Measurements from ENCODE around the gene PTTG1IP.

PTTG1IP gene

DNA sequence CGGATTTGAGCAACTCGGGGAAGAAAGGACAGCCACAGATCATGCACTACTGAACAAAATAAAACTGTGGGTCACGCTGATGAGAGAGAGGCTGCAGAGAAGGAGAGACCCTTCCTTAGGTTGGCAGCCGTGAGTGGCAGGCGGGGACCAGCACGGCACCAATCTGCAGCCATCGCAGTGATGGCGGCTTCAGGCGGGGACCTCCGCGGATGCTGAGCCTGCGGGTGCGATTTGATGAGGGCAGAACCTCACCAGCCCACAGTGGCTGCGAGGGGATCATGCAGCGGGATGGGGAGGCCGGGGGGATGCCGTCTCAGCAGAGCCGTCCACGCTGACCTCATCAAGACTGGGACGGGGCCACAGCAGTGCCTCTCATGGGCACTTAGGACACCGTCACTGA lies 35.4 kb upstream of the PTTG1IP start:
- ChIA-PET CTCF (interaction anchor here (2.1 to 4.7 kb wide), 2 partner anchors 10 to 23 kb away, joined by 10 to 24 read pairs; no protein-coding TSS in a partner anchor), POLR2A (no interaction called here)
- WGBS (ENCODE audit: insufficient coverage) = 92% methylated on average over 20 of the region's 21 CpGs
- Histone ChIP-seq H3K27me3 (replicated peaks in 2 of 5; ENCODE audit: control insufficient read depth in 4 of 5, insufficient read depth in 5 of 5, low read length in 4 of 5) (no peaks in the 10 kb centered on the region), H3K36me3 (ENCODE audit: control insufficient read depth in 4 of 4, insufficient read depth in 4 of 4, low read length in 3 of 4) (peaks cover 3 to 37% (median 9%) of the 10 kb centered on the region in 4 experiments), H3K4me3 (ENCODE audit: control insufficient read depth in 1 of 7, extremely low read depth in 1 of 7, insufficient read depth in 4 of 7, low read depth in 2 of 7, low read length in 6 of 7) (no peak overlapping the region), H3K27ac (ENCODE audit: insufficient read depth in 1 of 2, low read depth in 1 of 2, low read length in 2 of 2, poor library complexity in 1 of 2, severe bottlenecking in 2 of 2) (no peak overlapping the region), H3K9me3 (ENCODE audit: control extremely low read depth in 1 of 5, control insufficient read depth in 4 of 5, insufficient read depth in 2 of 5, low read depth in 1 of 5, low read length in 4 of 5) (no peaks in the 10 kb centered on the region), H3K4me1 (ENCODE audit: control extremely low read depth in 1 of 4, control insufficient read depth in 4 of 4, insufficient read depth in 4 of 4, low read length in 3 of 4) (peaks cover 6 to 69% (median 66%) of the 10 kb centered on the region in 4 experiments)
- DNase-seq = no peak

DNA sequence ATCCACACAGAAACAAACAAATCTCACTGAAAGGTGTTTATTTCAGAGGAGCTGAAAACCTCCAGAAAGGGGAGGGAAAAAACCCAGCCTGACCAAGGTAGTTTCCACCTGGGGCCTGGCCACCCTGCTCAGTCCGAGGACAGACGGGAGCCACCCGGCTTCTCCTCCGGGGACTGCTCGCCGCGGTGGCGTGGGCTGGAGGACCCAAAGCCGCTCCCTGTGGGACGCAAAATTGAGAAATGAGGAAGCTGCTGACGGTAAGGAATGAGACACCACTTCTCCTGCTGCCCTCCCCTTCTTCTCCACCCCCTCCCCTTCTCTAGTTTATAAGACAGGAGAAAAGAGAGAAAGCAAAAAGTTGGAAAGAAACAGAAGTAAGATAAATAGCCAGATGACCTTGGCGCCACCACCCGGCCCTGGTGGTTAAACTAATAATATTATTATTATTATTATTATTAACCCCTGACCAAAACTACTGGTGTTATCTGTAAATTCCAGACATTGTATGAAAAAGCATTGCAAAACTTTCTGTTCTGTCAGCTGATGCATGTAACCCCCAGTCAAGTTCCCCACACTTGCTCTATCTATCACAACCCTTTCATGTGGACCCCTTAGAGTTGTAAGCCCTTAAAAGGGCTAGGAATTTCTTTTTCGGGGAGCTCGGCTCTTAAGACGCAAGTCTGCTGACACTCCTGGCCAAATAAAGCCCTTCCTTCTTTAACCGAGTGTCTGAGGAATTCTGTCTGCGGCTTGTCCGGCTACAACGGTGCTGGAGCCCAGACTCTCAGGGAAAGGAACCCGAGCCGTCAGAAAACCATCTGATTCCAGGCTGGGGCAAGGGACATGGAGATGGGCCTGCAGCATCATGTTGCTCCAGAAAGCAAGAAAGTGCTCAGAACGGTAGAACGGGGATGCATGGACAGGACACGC lies 34.7 kb upstream of the PTTG1IP start:
- ChIA-PET POLR2A (interaction anchor here (1.2 to 1.3 kb wide), 3 partner anchors 27 to 62 kb away, joined by 3 to 5 read pairs (median 5); no protein-coding TSS in a partner anchor), CTCF (interaction anchor here (0.8 to 4.7 kb wide), 12 partner anchors 9 to 108 kb away, joined by 3 to 24 read pairs (median 4); partner anchors contain the start of gene UBE2G2)
- WGBS (ENCODE audit: insufficient coverage) = 68% methylated on average over 15 of the region's 25 CpGs
- Histone ChIP-seq H3K4me3 (ENCODE audit: control insufficient read depth in 1 of 7, extremely low read depth in 1 of 7, insufficient read depth in 4 of 7, low read depth in 2 of 7, low read length in 6 of 7) (peak overlapping the region in 5 of 7 experiments; percentile 38 to 58 (median 48)), H3K4me1 (ENCODE audit: control extremely low read depth in 1 of 4, control insufficient read depth in 4 of 4, insufficient read depth in 4 of 4, low read length in 3 of 4) (peaks cover 6 to 62% (median 60%) of the 10 kb centered on the region in 4 experiments), H3K27me3 (replicated peaks in 2 of 5; ENCODE audit: control insufficient read depth in 4 of 5, insufficient read depth in 5 of 5, low read length in 4 of 5) (no peaks in the 10 kb centered on the region), H3K9me3 (ENCODE audit: control extremely low read depth in 1 of 5, control insufficient read depth in 4 of 5, insufficient read depth in 2 of 5, low read depth in 1 of 5, low read length in 4 of 5) (no peaks in the 10 kb centered on the region), H3K27ac (ENCODE audit: insufficient read depth in 1 of 2, low read depth in 1 of 2, low read length in 2 of 2, poor library complexity in 1 of 2, severe bottlenecking in 2 of 2) (peak overlapping the region; percentile 54 to 77), H3K36me3 (ENCODE audit: control insufficient read depth in 4 of 4, insufficient read depth in 4 of 4, low read length in 3 of 4) (peaks cover 3 to 44% (median 14%) of the 10 kb centered on the region in 4 experiments)
- DNase-seq = peak; percentile 67 to 83 (median 80)

DNA sequence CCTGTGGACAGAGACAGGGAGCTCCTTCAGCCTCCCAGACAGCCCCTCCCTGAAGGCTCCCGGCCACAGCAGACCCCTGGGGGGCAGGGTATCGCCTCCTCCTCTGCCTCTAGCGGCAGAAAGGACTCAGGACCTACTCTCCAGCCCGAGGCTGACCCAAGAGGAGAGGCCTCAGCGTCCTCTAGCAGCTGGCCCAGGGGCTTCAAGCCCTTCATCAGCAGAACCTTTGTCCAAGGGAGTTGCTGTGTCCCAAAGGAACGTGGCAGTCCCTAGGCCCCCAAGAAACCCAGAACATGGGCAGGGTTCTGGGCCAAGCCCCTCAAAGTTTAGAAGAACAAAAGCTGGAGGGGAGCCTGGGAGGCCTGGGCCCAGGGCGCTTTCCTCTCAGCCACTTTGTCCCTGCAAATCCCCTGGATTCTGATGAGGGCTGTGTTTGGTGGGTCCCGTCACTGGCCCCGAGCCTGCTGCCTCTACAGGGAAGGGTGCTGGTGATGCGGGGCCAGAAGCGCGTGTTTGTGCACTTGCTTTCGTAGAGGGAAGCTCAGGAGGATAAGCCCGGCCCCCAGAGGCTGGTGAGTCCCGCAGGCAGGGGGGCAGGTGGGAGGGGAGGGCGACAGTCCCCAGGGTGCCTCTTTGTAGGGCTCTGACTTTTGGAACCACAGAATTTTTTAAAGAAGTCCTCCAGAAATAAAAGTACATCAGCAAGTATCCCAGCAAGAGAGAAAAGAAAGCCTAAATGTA lies 33.9 kb upstream of the PTTG1IP start:
- ChIA-PET CTCF (interaction anchor here (0.8 to 2.1 kb wide), 11 partner anchors 10 to 107 kb away, joined by 3 to 17 read pairs (median 3); partner anchors contain the start of gene UBE2G2), POLR2A (interaction anchor here (1.2 to 1.3 kb wide), 3 partner anchors 26 to 61 kb away, joined by 3 to 5 read pairs (median 5); no protein-coding TSS in a partner anchor)
- H3K4me3 ChIP-seq (ENCODE audit: control insufficient read depth in 1 of 7, extremely low read depth in 1 of 7, insufficient read depth in 4 of 7, low read depth in 2 of 7, low read length in 6 of 7) = peak overlapping the region in 5 of 7 experiments; percentile 38 to 58 (median 48)
- DNase-seq = peak in 2 of 3 donors; percentile 62 to 63
- H3K36me3 ChIP-seq (ENCODE audit: control insufficient read depth in 4 of 4, insufficient read depth in 4 of 4, low read length in 3 of 4) = peaks cover 7 to 53% (median 22%) of the 10 kb centered on the region in 4 experiments
- peak overlapping the region; percentile 54 to 77 for H3K27ac ChIP-seq (ENCODE audit: insufficient read depth in 1 of 2, low read depth in 1 of 2, low read length in 2 of 2, poor library complexity in 1 of 2, severe bottlenecking in 2 of 2)
- no peaks in the 10 kb centered on the region for H3K27me3 ChIP-seq (replicated peaks in 2 of 5; ENCODE audit: control insufficient read depth in 4 of 5, insufficient read depth in 5 of 5, low read length in 4 of 5)
- H3K4me1 ChIP-seq (ENCODE audit: control extremely low read depth in 1 of 4, control insufficient read depth in 4 of 4, insufficient read depth in 4 of 4, low read length in 3 of 4) = peaks cover 6 to 56% (median 53%) of the 10 kb centered on the region in 4 experiments
- no peaks in the 10 kb centered on the region for H3K9me3 ChIP-seq (ENCODE audit: control extremely low read depth in 1 of 5, control insufficient read depth in 4 of 5, insufficient read depth in 2 of 5, low read depth in 1 of 5, low read length in 4 of 5)
- WGBS (ENCODE audit: insufficient coverage) = 34% methylated on average over 11 of the region's 16 CpGs

DNA sequence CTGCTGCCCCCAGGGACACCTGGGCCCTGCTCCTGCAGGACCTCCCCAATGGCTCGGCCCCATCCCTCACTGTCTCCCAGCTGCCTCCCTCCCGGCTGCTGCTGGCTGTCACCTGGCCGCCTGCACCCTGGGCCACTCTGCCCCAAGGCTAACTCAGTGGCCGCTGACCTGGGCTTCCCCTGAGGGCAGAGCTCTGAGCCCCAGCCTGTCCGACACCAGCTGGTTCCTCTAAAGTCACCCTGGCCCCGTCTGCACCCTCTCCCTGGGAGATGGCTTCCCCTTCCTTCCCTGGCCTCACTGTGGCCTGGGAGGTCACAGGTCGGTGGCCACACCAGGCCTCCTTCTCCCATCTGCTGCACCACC lies 32.2 kb upstream of the PTTG1IP start:
- Histone ChIP-seq H3K9me3 (ENCODE audit: control extremely low read depth in 1 of 5, control insufficient read depth in 4 of 5, insufficient read depth in 2 of 5, low read depth in 1 of 5, low read length in 4 of 5) (no peaks in the 10 kb centered on the region), H3K4me1 (ENCODE audit: control extremely low read depth in 1 of 4, control insufficient read depth in 4 of 4, insufficient read depth in 4 of 4, low read length in 3 of 4) (peaks cover 6 to 39% (median 36%) of the 10 kb centered on the region in 4 experiments), H3K4me3 (ENCODE audit: control insufficient read depth in 1 of 7, extremely low read depth in 1 of 7, insufficient read depth in 4 of 7, low read depth in 2 of 7, low read length in 6 of 7) (no peak overlapping the region), H3K27ac (ENCODE audit: insufficient read depth in 1 of 2, low read depth in 1 of 2, low read length in 2 of 2, poor library complexity in 1 of 2, severe bottlenecking in 2 of 2) (no peak overlapping the region), H3K36me3 (ENCODE audit: control insufficient read depth in 4 of 4, insufficient read depth in 4 of 4, low read length in 3 of 4) (peaks cover 14 to 69% (median 39%) of the 10 kb centered on the region in 4 experiments), H3K27me3 (replicated peaks in 2 of 5; ENCODE audit: control insufficient read depth in 4 of 5, insufficient read depth in 5 of 5, low read length in 4 of 5) (no peaks in the 10 kb centered on the region)
- POLR2A ChIA-PET = no interaction called here
- WGBS (ENCODE audit: insufficient coverage) = 89% methylated on average over 6 of the region's 7 CpGs
- CTCF ChIA-PET = interaction anchor here (1.2 kb wide), 1 partner anchor 8 kb away, joined by 3 read pairs; no protein-coding TSS in a partner anchor
- DNase-seq = no peak

DNA sequence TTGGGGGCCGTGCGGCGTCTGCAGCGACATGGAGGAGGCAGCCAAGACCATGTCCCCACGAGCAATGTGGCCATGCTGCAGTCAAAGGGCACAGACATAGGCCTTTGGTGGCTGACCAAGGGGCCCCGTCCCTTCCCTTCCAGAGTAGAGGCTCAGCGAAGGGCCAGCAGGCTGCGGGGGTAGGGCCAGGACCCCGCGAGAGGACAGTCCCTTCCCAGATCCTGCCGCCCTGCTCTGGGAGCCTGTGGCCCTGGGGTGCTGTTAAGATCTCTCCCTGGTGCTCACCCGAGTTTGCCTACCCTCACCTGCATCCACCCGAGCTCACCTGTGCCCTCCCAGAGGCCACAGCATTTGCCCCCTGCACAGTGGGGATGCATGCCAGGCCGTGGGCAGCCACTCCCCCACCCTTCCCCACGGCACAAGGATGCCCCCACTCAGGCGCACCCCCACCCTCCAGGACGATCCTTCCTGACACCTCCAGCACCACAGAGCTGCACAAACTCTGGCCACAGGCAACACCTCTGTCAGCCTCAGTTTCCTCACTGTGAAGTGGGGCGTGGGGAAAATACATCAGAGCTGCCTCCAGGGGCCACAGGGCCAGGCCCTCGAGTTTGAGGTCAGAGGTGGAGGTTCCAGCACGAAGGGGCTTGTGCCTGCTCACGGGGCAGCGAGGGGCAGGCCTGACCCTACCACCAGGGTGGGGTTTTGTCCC lies 31.7 kb upstream of the PTTG1IP start:
- Histone ChIP-seq H3K4me3 (ENCODE audit: control insufficient read depth in 1 of 7, extremely low read depth in 1 of 7, insufficient read depth in 4 of 7, low read depth in 2 of 7, low read length in 6 of 7) (no peak overlapping the region), H3K27me3 (replicated peaks in 2 of 5; ENCODE audit: control insufficient read depth in 4 of 5, insufficient read depth in 5 of 5, low read length in 4 of 5) (no peaks in the 10 kb centered on the region), H3K27ac (ENCODE audit: insufficient read depth in 1 of 2, low read depth in 1 of 2, low read length in 2 of 2, poor library complexity in 1 of 2, severe bottlenecking in 2 of 2) (no peak overlapping the region), H3K9me3 (ENCODE audit: control extremely low read depth in 1 of 5, control insufficient read depth in 4 of 5, insufficient read depth in 2 of 5, low read depth in 1 of 5, low read length in 4 of 5) (no peaks in the 10 kb centered on the region), H3K4me1 (ENCODE audit: control extremely low read depth in 1 of 4, control insufficient read depth in 4 of 4, insufficient read depth in 4 of 4, low read length in 3 of 4) (peaks cover 6 to 34% (median 31%) of the 10 kb centered on the region in 4 experiments), H3K36me3 (ENCODE audit: control insufficient read depth in 4 of 4, insufficient read depth in 4 of 4, low read length in 3 of 4) (peaks cover 14 to 72% (median 44%) of the 10 kb centered on the region in 4 experiments)
- DNase-seq = no peak
- WGBS (ENCODE audit: insufficient coverage) = 99% methylated on average over 22 of the region's 22 CpGs
- POLR2A ChIA-PET = no interaction called here
- CTCF ChIA-PET = interaction anchor here (1.2 kb wide), 1 partner anchor 7 kb away, joined by 3 read pairs; no protein-coding TSS in a partner anchor

DNA sequence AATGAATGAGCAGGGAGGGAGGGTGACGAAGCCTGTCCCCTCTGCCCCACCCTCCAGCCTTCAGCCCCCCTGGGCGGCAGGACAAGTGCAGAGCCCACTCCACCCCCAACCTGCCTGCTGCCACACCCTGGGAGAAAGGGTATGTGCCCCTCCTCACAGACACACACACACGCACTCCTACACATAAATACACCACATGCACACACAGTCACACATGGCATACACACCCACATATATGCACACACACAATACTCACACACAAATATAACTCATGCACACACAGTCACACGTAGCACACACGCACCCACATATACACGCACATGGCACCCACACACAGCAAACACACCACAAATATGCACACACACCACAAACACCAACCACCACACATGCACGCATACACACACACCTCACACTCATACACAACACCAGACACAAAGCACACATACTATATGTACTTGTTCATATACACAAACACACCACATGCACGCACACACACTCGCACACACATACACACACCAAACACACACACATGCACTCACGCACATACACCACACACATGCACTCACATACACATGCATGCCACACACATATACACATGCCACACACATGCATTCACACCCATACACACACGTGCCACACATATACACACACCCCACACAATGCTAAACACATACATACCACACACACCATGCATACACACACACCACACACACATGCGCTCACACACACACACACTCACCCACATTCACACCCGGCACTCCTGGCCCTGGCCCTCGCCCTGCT lies 30.8 kb upstream of the PTTG1IP start:
- DNase-seq = no peak
- no peaks in the 10 kb centered on the region for H3K9me3 ChIP-seq (ENCODE audit: control extremely low read depth in 1 of 5, control insufficient read depth in 4 of 5, insufficient read depth in 2 of 5, low read depth in 1 of 5, low read length in 4 of 5)
- ChIA-PET CTCF (no interaction called here), POLR2A (no interaction called here)
- H3K27ac ChIP-seq (ENCODE audit: insufficient read depth in 1 of 2, low read depth in 1 of 2, low read length in 2 of 2, poor library complexity in 1 of 2, severe bottlenecking in 2 of 2) = no peak overlapping the region
- H3K36me3 ChIP-seq (ENCODE audit: control insufficient read depth in 4 of 4, insufficient read depth in 4 of 4, low read length in 3 of 4) = peaks cover 14 to 74% (median 50%) of the 10 kb centered on the region in 4 experiments
- H3K4me3 ChIP-seq (ENCODE audit: control insufficient read depth in 1 of 7, extremely low read depth in 1 of 7, insufficient read depth in 4 of 7, low read depth in 2 of 7, low read length in 6 of 7) = no peak overlapping the region
- WGBS (ENCODE audit: insufficient coverage) = 96% methylated on average over 11 of the region's 14 CpGs
- H3K4me1 ChIP-seq (ENCODE audit: control extremely low read depth in 1 of 4, control insufficient read depth in 4 of 4, insufficient read depth in 4 of 4, low read length in 3 of 4) = peaks cover 4 to 25% (median 23%) of the 10 kb centered on the region in 4 experiments
- no peaks in the 10 kb centered on the region for H3K27me3 ChIP-seq (replicated peaks in 2 of 5; ENCODE audit: control insufficient read depth in 4 of 5, insufficient read depth in 5 of 5, low read length in 4 of 5)
